ENCODE measurements around the gene ZNF217.
"Not testable (repeated sequence)": the region's sequence is repeated elsewhere in the genome, so short reads cannot be mapped to it uniquely, and the experiment has no call there.

The ZNF217 gene

DNA sequence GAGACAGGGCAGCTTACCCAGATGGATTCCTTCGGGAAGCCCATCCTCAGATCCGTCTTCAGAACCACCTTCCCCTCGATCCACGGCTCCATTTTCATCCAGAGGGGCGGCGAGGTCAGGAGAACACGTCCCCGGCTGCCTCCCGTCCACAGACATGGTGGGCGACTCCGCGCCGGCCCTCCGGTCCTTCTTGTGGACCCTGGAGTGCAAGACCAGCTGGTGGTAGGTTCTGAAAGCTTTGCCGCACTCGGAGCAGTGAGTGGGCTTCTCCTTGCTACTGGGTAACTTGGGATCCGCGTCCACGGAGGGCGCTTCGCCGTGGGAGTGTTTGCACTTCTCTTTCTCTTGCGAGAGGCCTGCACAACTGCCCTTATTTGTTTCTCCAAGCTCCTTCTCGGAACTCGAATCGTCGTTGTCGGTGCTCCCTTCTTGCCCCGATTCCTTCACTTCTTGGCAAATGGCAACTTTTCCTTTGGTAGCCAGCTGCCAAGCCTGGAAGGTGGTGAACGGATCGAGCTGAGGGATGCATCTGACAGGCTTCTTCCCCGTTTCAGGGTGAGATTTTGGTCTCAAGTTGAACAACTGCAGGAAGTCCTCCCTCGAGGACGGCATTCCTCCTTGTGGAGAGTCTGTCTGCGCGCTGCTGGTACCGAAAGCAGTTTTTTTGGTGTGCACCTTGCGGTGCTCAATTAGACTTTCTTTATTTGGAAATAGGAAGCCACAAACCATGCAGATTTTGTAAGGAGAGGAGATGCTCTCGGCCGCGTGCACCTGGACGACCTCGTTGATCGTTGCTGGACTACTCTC lies 12.0 kb downstream of the ZNF217 start:
- no peak for DNase-seq

DNA sequence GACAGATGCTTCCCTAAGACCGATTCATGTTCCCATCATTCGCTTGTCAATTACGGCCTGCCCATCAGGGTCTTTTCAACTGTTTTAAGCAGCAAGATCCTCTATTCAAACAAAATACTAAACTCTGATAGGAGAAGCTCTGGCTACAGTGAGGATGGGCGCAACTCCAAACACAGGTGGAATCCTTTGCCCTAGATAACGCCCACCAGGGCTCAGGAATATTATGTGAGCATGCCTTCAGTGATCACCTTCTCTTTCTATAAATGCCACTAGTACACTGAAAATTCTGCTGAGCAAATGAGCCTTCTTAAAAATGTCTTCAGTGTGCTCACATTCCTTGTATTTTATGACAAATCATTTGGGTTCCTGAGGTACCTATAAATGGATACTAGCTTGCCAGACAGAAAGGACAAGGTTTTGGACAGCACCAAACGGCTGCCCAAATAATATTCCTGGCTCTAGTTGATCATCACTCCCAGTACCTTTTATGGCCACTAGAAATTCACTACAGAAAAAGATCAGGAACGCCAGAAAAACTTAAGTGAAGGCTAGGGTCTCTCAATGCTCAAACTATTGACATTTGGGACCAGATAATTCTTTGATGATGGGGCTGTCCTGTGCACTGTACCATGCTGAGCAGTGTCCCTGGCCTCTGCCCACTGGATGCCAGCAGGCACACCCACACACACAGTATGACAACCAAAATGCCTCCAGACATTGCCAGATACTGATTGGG lies 13.1 kb downstream of the ZNF217 start:
- no peak for DNase-seq

GRCh38 chr20:53579581-53580375 lies 13.9 kb downstream of the ZNF217 start:
- DNase-seq, result no peak

DNA sequence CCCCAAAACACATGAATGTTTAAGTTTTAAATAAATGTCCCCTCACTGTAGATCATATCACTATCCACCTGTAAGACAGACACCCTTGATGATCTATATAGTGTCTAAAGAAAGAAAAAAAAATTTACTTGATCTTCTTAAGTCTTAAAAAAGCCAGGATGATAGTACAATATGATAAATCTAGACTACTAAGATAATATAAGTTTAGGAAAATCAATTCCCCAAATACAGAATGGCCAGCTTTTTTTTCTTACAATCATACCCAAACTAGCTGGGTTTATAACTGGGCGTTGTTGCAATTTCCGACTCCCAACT lies 14.4 kb downstream of the ZNF217 start:
- DNase-seq, result no peak

- DNase-seq, result peak; percentile 85
Measured at GRCh38 chr20:53578492-53579222, 15.0 kb downstream of the ZNF217 start.

- no peak for DNase-seq
Measured at GRCh38 chr20:53576586-53577318, 16.9 kb downstream of the ZNF217 start.

- no peak for DNase-seq
Measured at GRCh38 chr20:53576195-53576580, 17.5 kb downstream of the ZNF217 start.

GRCh38 chr20:53575481-53576194 lies 18.0 kb downstream of the ZNF217 start:
- DNase-seq, result no peak

GRCh38 chr20:53574819-53575218 lies 18.8 kb downstream of the ZNF217 start:
- DNase-seq, result no peak

GRCh38 chr20:53574259-53574789 lies 19.3 kb downstream of the ZNF217 start:
- no peak for DNase-seq

GRCh38 chr20:53571555-53572286 lies 21.9 kb downstream of the ZNF217 start:
- DNase-seq, result no peak

GRCh38 chr20:53570446-53571276 lies 23.0 kb downstream of the ZNF217 start:
- DNase-seq, result no peak

GRCh38 chr20:53569606-53570307 lies 23.9 kb downstream of the ZNF217 start:
- no peak for DNase-seq

DNA sequence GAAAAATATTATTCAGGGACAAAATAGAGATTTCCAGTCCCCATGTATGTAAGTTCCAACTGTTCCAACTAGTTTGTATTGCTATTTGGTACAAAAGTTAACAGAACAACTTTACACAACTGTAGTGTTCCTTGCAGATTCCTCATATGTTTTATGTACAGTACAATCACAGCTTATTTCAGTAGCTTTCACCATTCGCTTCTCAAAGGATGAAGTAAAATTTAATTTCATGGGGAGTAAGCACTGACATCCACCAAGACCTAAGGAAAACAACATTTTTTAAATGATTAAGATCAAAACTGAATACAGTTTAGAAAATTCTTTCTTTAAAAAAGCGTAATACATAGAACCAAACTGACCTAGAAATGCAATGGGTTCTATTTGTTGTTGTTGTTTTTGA lies 24.6 kb downstream of the ZNF217 start:
- no peak for DNase-seq

DNA sequence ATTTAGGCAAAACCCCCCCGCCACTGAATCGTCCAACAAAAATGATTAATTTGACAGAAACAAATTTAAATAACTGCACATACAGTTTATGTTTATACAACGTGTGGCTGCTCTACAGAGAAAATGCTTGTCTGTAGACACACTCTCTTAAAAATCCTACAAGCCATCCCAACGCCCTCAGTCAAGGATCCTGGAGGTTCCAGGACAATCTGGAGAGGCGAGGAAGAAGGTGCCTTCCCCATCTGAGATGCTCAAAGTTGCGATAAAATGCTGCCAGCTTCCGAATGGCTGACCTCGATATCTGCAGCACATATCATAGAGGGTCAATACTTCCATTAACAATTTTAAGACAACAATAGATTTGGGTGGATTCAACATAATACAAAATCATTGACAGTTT lies 25.3 kb downstream of the ZNF217 start:
- DNase-seq, result no peak

- no peak for DNase-seq
Measured at GRCh38 chr20:53567379-53567917, 26.2 kb downstream of the ZNF217 start.

- DNase-seq, result not testable (repeated sequence)
Measured at GRCh38 chr20:53566623-53567022, 27.0 kb downstream of the ZNF217 start.

DNA sequence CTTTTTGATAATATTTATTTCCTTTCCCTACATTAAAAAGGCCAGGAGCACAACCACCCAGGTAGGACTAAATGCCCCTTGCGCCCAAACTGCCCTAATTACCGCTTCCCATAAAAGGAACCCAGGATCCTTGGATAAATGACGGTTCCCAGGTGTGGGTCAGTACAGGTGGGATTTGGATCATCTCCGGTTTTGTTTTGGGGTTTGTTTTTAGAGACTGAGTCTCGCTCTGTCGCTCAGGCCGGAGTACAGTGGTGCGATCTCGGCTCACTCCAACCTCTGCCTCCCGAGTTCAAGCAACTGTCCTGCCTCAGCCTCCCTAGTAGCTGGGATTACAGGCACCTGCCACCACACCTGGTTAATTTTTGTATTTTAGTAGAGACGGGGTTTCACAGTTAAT lies 28.4 kb downstream of the ZNF217 start:
- DNase-seq, result no peak

Measured in retina (tissue), 1 donor.